Mucosa of gallbladder (tissue), 1 donor: ENCODE measurements around the gene SYT6. TPM values are rescaled to one million over a fixed set of nuclear protein-coding genes. Genes with fewer than 3 reads are reported as not detected.

Source experiments
- DNase-seq: peaks from one replicate; pipeline ENCODE4 v3.0.0-alpha.2; 2020; ENCODE audit warnings: low spot score
- total RNA-seq: library from RNA; stranded (reverse); gene quantifications from one replicate; pipeline ENCODE4 v1.2.1, GENCODE V29; 2021
- donor health status: DM: no; HTN: no; CAD: no.

The SYT6 gene
- total RNA-seq, 1 donor from 2014 or later, result 1.4 TPM

GRCh38 chr1:114154146-114154962 is 685 bp upstream of the SYT6 start:
- no peak for DNase-seq

- peak; percentile 22 for DNase-seq
These were observed 985 bp downstream of the SYT6 start for GRCh38 chr1:114152508-114153260.

DNA sequence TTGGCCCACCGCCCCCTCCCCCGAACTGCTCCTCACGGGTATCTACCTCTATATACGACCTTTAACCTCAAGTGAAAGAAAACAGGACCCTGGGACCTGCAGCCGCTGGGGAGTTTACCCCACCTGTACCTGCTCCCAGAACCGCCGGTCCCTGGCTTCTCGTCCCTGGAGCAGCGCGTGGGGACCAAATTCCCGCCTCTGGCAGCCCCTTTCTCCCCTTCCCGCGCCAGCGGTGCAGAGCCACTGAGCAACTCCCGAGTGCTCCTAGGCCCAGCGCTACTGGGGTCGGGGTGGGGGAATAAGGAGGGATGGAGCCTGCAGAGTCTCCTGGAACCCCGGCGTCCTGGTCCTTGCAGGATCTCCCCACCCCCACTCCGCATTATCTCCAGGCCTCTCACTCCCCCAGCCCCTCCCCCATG is 1.6 kb downstream of the SYT6 start:
- no peak for DNase-seq

DNA sequence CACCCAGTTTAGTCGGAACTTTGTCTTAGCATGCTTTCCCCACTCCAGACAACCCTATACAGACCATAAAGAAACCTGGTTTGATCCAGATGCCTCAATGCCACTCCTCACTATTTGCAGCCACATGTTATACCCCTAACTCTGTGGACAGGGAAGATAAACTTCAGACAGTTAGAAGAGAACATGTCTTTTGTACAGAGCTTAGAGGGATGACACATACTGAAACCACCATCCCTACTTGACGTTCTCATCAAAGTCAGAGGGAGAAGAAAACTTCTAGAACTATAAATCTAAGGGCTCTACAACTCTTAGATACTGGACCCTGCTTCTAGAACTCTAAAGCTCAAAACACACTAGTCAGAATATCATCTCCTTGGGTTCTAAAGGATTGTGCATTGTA is 3.7 kb downstream of the SYT6 start:
- DNase-seq, result no peak

- DNase-seq, result no peak
These were observed 4.5 kb downstream of the SYT6 start for GRCh38 chr1:114149211-114149610.

GRCh38 chr1:114145504-114146151 is 8.0 kb downstream of the SYT6 start:
- no peak for DNase-seq

GRCh38 chr1:114144016-114144415 is 9.7 kb downstream of the SYT6 start:
- DNase-seq, result no peak

GRCh38 chr1:114139540-114139939 is 14.1 kb downstream of the SYT6 start:
- no peak for DNase-seq

- no peak for DNase-seq
These were observed 16.2 kb downstream of the SYT6 start for GRCh38 chr1:114137497-114137896.

DNA sequence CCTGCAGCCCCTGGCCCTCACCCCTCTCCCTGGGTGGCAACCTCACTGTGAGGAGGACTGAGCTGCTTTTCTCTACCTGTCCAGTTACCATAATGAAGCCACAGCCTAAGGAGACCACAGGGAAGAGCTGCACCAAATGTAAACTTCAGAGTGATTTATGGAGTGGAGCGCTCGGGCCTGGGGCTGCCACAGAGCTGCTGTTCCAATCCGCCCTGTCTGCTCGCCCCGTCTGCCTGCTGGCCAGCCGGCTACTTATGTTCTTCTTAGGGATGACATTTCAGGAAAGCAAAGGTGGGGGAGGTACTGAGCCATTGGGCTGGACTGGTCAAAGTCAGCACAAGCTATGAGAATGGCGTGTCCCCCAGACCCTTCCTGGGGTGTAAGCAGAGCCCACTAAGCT is 17.9 kb downstream of the SYT6 start:
- no peak for DNase-seq

DNA sequence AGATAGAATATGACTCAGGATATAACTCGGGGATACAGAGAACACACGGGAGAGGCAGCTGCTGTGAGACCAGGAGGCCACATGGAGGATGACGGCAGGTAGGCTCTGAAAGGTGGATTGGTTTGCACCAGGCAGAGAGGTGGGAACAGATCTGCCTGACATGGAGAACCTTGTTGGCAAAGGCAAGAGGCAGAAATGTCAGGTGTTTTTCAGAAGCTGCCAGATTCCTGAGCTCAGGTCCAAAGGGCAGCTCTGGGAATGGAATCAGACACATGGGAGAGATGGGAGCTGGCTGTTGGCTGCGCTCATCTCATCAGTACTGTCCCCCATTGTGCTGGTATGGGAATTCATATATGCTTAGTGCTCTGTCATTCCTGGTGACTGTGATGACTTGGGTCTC is 19.2 kb downstream of the SYT6 start:
- peak; percentile 44 for DNase-seq

DNA sequence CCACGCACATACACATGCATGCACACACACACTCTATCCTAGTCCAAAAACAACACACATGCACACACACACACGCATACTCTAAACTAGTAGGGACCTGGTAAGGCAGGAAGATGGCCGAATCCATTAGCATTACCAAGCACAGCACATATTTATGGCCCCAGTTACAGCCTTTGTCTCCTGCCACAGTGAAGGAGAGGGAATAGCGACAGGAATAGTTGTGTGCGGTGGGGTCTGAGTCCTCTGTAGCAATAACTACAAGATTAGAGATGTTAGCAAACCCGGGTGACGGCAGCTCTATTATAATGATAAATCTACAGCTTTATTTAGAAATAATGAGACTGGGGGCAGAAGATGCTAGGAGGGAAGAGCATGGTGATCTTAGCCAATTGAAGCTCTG is 20.5 kb downstream of the SYT6 start:
- no peak for DNase-seq

DNA sequence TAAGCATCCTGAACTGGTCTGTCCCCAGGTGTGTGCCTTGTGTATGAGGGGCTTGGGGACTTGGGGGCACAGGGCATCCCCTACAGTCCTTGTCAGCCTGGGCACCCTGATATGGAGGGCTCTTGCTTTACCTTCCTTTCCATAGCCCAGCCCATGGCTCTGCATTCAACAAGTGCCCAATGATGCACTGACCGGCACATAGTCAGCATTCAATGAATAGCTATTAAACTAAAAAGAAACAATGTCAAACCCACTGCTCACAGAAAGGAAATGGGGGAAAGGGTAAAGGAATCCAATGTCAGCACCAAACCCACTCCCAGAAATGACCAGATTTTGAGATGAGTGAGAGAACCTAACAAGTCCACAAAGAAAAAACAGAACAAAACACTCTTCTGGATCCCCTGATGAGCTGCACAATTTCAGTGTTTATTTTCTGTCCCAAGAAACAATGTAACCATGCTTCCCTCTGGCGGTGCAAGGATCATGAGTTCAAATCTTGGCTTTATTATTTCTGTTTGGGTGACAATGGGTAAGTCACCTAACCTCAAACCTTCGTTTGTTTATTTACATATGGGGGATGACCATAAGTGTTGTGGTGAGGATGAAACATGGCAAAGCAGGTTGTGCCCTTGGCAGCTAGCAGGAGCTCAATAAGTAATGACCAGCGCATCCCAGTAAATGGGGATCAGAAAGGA is 22.0 kb downstream of the SYT6 start:
- no peak for DNase-seq

DNA sequence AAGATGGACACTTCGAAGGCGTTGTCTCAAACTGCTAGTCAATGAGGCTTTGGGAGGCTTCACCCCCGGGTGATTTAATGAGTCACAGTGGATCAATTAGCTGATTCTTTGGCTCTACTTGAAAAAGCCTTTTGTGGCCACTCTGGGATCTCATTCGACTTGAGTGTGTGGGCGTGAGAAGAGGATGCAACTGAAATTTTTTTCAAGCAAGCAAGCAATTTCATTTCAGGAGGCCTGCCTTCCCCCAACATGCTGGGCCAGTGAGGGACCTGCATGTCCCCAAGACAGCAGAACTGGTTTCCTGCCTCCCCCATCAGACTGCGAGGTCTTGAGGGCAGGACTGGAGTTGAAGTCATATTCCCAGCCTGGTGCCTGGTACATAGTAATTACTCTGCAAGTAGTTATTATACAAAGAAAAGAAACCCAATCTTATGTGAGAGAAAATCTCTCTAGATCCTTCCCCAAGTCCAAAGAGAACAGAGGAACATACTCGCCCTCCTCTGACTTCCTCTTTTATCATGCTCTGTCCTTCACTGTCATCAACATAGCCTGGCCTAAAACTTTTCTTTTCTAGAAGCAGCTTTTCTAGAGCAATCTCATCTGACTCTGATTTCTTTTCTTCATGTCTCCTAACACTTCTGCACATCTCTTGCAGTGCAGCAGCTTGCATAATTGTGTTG is 22.7 kb downstream of the SYT6 start:
- no peak for DNase-seq

DNA sequence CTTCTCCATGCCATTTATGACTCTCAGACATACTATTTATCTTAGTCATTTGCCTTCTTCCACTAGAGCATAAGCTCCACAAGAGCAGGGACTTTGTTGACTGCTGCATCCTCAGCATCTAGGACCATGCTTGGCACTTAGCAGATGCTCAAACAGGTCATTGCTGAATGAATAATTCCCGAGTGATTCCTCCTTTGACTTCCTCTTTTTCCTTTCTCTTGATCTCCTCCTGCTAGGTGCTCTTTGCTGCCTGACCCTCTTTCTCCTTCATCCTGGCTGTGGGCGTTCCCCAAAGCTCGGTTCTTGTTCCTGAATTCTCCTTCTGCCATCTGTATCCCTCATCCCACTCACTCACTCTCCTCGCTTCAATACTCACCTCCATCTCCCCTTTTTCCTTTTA is 23.5 kb downstream of the SYT6 start:
- DNase-seq, result no peak

DNA sequence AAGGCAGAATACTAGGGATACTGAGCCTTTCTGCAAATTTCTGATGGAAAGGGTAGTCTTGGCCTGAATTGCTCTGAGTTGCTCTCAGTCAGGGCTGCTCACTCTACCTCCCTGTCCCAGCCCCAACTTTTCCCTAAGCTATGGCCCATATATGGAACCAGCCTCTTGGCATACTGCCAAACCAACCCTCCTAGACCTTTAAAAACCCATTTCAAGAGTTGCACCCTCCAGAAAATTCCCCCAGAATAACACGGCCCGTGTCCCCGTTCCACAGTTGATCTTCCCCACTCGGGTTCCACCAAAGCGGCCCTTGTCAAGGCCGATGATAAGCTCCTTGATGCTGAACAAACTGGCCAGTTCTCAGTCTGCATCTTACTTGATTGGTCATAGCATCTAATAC is 25.4 kb downstream of the SYT6 start:
- no peak for DNase-seq

DNA sequence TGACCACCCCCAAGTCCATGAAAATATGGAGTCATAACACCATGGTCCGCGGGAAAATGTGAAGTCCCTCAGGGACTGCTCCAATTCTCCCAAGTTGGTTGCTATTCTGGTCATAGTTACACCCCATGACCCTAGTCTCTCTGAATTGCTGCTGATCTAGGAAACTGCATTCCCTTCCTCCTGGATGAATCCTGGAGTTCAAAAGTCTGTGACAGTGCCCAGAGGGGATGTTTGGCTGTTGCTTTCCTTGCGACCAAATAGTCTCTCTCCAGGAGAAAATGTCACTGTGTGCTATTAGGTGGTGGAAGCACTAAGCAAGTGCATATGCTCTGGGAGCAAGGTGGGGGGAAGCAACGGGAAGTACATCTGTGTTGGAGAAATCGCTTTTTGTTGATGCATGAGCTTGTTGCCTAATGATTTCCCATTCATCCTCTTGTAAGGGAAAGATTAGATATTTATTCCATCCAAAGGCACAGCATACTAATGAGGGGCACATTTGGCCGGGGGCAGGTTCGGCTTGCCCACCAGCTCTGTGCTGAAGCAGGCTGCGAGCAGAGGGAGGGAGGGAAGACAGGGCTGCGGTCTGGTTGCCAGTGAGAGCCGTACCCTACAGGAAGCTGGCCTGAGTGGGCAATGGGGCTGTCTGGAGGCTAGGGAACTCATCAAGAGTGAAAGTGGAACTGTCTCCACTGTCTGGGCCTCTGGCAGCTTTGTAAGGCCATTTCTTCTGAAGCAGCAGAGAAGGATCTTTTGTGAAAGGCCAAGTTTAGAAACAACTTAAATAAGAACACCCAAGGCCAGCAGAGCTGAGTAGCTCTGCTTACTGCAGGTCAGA is 27.2 kb downstream of the SYT6 start:
- peak; percentile 12 for DNase-seq

DNA sequence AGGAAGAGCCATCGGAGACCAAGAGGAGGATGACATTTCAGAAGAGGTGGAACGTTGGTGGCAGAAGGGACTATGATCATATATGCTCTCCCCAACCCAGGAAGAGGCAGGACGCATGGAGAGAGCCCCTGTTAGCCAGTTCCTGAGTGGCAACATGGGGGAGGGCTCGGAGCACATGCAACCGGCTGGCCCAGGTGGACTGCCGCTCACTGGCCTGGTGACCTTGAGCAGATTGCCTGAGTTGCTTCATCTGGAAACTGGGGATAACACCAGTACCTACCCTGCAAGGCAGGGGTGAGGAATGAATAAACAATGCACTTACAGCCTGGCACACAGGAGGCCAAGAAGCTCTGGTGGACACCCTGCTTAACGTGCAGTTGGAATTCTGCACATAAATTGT is 29.0 kb downstream of the SYT6 start:
- DNase-seq, result no peak

- DNase-seq, result peak; percentile 67
These were observed 30.6 kb downstream of the SYT6 start for GRCh38 chr1:114122941-114123618.
